A549 (cell line): ENCODE measurements around the gene TRMU. TPM values are rescaled to one million over a fixed set of nuclear protein-coding genes. Genes with fewer than 3 reads are reported as not detected.

Experiments
- ATAC-seq, 2 experiments: fragments of 200-7000 bp in 1 of 2; fragments of >200 bp in 1 of 2; cut with Nextera tagmentation in 1 of 2; cut with Tn5 transposase in 1 of 2; 3 replicates each; pipeline versions ENCODE4 v1.8.0 to v1.9.1; 2018 to 2020; ENCODE audit warnings: mild to moderate bottlenecking in 1 of 2, moderate library complexity in 1 of 2
- CTCF ChIA-PET: fragments of 300-600 bp; sonication (Branson Sonifier 250); formaldehyde crosslinking; extraction: SDS; loops from one replicate; lab custom pipeline; 2021; ENCODE audit warnings: antibody characterized with exemption, inconsistent platforms; lab: Yijun Ruan, JAX
- POLR2A ChIA-PET: fragments of 350-600 bp; formaldehyde crosslinking; extraction: SDS; loops from one replicate; lab custom pipeline; 2021; ENCODE audit warnings: antibody characterized with exemption, inconsistent platforms; lab: Yijun Ruan, JAX
- DNase-seq, 2 experiments: peaks; one replicate each; pipeline versions ENCODE4 v3.0.0 to v3.0.0-alpha.2; 2011 to 2016; ENCODE audit warnings: low read depth in 1 of 2, low spot score in 1 of 2
- FAIRE-seq: peaks from 2 replicates; lab custom pipeline; 2011; peaks lifted over from hg19 to GRCh38; lab: Jason Lieb, UNC
- H3K27ac ChIP-seq, 2 experiments: fragments of >200 bp; sonication (Bioruptor Twin); formaldehyde crosslinking; 3 replicates each; pipeline ENCODE4 v1.5.1; 2016 to 2017
- H3K4me1 ChIP-seq: fragments of >200 bp; sonication (Bioruptor Twin); formaldehyde crosslinking; 3 replicates; pipeline ENCODE4 v1.6.1; 2016
- H3K4me2 ChIP-seq: fragments of >200 bp; sonication (Bioruptor Twin); formaldehyde crosslinking; 3 replicates; pipeline ENCODE4 v1.6.1; 2016
- H3K4me3 ChIP-seq: fragments of >200 bp; sonication (Bioruptor Twin); formaldehyde crosslinking; 3 replicates; pipeline ENCODE4 v1.5.1; 2016
- H3K9me3 ChIP-seq: fragments of >200 bp; sonication (Bioruptor Twin); formaldehyde crosslinking; 3 replicates; pipeline ENCODE4 v1.6.1; 2016
- BHLHE40 ChIP-seq: IDR thresholded peaks from 2 replicates; pipeline ENCODE4 v1.6.1; 2012; ENCODE audit warnings: low read depth, low read length, inconsistent platforms
- E2F6 ChIP-seq: IDR thresholded peaks from 2 replicates; pipeline ENCODE4 v1.6.1; 2012; ENCODE audit warnings: low read depth, borderline replicate concordance
- EHMT2 ChIP-seq: fragments of 200-600 bp; sonication (generic); IDR thresholded peaks from 2 replicates; pipeline ENCODE4 v1.6.1; 2016; ENCODE audit warnings: antibody characterized with exemption, low read depth, mild to moderate bottlenecking, moderate library complexity
- ESRRA ChIP-seq: fragments of 150-350 bp; IDR thresholded peaks from 2 replicates; pipeline ENCODE4 v1.6.1; 2014; ENCODE audit warnings: mild to moderate bottlenecking, low read length, borderline replicate concordance
- FOSL2 ChIP-seq, 2 experiments: fragments of 450-650 bp in 1 of 2; fragments of >200 bp in 1 of 2; sonication (Bioruptor Twin) in 1 of 2; formaldehyde crosslinking; IDR thresholded peaks; 2 replicates each; pipeline versions ENCODE4 v1.5.0 to v1.6.1; 2016 to 2020; ENCODE audit warnings: mild to moderate bottlenecking in 1 of 2, moderate library complexity in 1 of 2
- GATA3 ChIP-seq: IDR thresholded peaks from 2 replicates; pipeline ENCODE4 v1.6.1; 2012; ENCODE audit warnings: borderline replicate concordance
- HOXB13 ChIP-seq: fragments of 250-450 bp; sonication (Bioruptor Pico); IDR thresholded peaks from 2 replicates; pipeline ENCODE4 v1.5.0; 2020; ENCODE audit warnings: low read depth, mild to moderate bottlenecking, moderate library complexity
- JUN ChIP-seq, 2 experiments: fragments of >200 bp; sonication (Bioruptor Twin); formaldehyde crosslinking; IDR thresholded peaks; 2 replicates in 1 of 2; 3 replicates in 1 of 2; pipeline ENCODE4 v1.6.1; 2016 to 2017
- KDM1A ChIP-seq: fragments of 200-600 bp; sonication (generic); IDR thresholded peaks from 2 replicates; pipeline ENCODE4 v1.6.1; 2016; ENCODE audit warnings: low read depth, mild to moderate bottlenecking
- KDM5A ChIP-seq: fragments of 200-600 bp; sonication (generic); IDR thresholded peaks from 2 replicates; pipeline ENCODE4 v1.6.1; 2016; ENCODE audit warnings: antibody characterized with exemption, mild to moderate bottlenecking
- MAFK ChIP-seq: fragments of 450-650 bp; IDR thresholded peaks from 2 replicates; pipeline ENCODE4 v1.6.1; 2014; ENCODE audit not compliant: partially characterized antibody
- MAX ChIP-seq: IDR thresholded peaks from 2 replicates; pipeline ENCODE4 v1.6.1; 2012
- NPAS2 ChIP-seq: fragments of 250-450 bp; sonication (Bioruptor Pico); IDR thresholded peaks from 2 replicates; pipeline ENCODE4 v1.8.0; 2022; ENCODE audit warnings: mild to moderate bottlenecking, moderate library complexity, borderline replicate concordance
- NR3C1 ChIP-seq: fragments of >200 bp; sonication (Bioruptor Twin); formaldehyde crosslinking; IDR thresholded peaks from 3 replicates; pipeline ENCODE4 v1.6.1; 2017
- RARB ChIP-seq: fragments of 250-450 bp; sonication (Bioruptor Pico); IDR thresholded peaks from 2 replicates; pipeline ENCODE4 v1.8.0; 2021; ENCODE audit warnings: mild to moderate bottlenecking, moderate library complexity
- RCOR1 ChIP-seq: fragments of 150-350 bp; IDR thresholded peaks from 2 replicates; pipeline ENCODE4 v1.6.1; 2014; ENCODE audit warnings: antibody characterized with exemption, low read length, low read depth
- RFX5 ChIP-seq: fragments of 450-650 bp; IDR thresholded peaks from 2 replicates; pipeline ENCODE4 v1.7.1; 2014; ENCODE audit warnings: antibody characterized with exemption, mild to moderate bottlenecking, moderate library complexity
- RNF2 ChIP-seq: fragments of 200-600 bp; sonication (generic); IDR thresholded peaks from 2 replicates; pipeline ENCODE4 v1.6.1; 2016; ENCODE audit warnings: low read depth, mild to moderate bottlenecking, antibody characterized with exemption, moderate library complexity, borderline replicate concordance
- SMC3 ChIP-seq: fragments of >200 bp; sonication (Bioruptor Twin); formaldehyde crosslinking; IDR thresholded peaks from 3 replicates; pipeline ENCODE4 v1.6.1; 2018; ENCODE audit warnings: inconsistent platforms
- SREBF2 ChIP-seq: fragments of 450-650 bp; IDR thresholded peaks from 2 replicates; pipeline ENCODE4 v1.6.1; 2014; ENCODE audit warnings: mild to moderate bottlenecking, moderate library complexity
- TFCP2L1 ChIP-seq: fragments of 250-450 bp; sonication (Bioruptor Pico); IDR thresholded peaks from 2 replicates; pipeline ENCODE4 v1.5.0; 2021; ENCODE audit warnings: mild to moderate bottlenecking
- ZC3H11A ChIP-seq: fragments of 450-650 bp; IDR thresholded peaks from 2 replicates; pipeline ENCODE4 v1.6.1; 2014; ENCODE audit warnings: antibody characterized with exemption, mild to moderate bottlenecking
- ZFP36 ChIP-seq: fragments of 450-650 bp; IDR thresholded peaks from 2 replicates; pipeline ENCODE4 v1.6.1; 2014; ENCODE audit warnings: borderline replicate concordance; ENCODE audit not compliant: partially characterized antibody
- ZSCAN20 ChIP-seq: fragments of 250-450 bp; sonication (Bioruptor Pico); IDR thresholded peaks from 2 replicates; pipeline ENCODE4 v1.8.0; 2022; ENCODE audit warnings: mild to moderate bottlenecking, moderate library complexity
- WGBS: methylation state at CpG from one replicate; pipeline ENCODE4 v1.1.6; 2017; ENCODE audit errors: missing lambda C conversion rate; 5-methylcytosine and 5-hydroxymethylcytosine counted together
- polyA plus RNA-seq, 4 experiments: library from polyadenylated mRNA; depleted of rRNA in 3 of 4; stranded (reverse); fragments of >200 nt; fragmentation: RNase III in 1 of 4; extraction: RNeasy Plus Mini Kit Qiagen cat#74134 plus additional on column Dnase treatment in 1 of 4; gene quantifications; 2 replicates in 3 of 4; 3 replicates in 1 of 4; pipeline ENCODE4 v1.2.3, GENCODE V29; 2011 to 2017
- TF ChIP-seq, protein P1 (sequence below): fragments of >200 bp; sonication (Bioruptor Twin); formaldehyde crosslinking; IDR thresholded peaks from 3 replicates; pipeline ENCODE4 v1.6.1; 2016
- TF ChIP-seq, protein P2 (sequence below): fragments of 150-350 bp; IDR thresholded peaks from 2 replicates; pipeline ENCODE4 v1.6.1; 2014; ENCODE audit warnings: low read depth, mild to moderate bottlenecking, low read length

Gene TRMU
- polyA plus RNA-seq, 2 of the 4 experiments (the other 2 are of a cell fraction) = 33.4 to 44.1 TPM

DNA sequence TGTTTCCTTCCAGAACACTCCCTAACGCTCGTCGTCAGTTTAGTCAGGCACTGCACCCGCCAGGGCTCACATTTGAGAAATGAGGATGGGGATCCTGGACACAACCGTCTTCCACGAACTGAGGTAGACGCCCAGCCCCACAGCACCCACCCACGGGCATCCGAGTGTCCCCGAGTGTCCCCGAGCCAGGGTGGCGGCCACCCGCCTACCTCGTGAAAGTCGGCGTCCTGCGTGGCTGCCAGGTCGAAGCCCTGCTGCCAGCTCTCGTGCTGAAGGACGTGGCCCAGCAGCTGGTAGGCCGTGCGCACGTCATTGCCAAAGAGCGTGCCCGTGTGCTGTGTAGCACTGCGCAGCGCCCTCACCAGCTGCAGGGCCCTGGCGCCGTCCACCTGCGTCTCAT is 53.6 kb downstream of the TRMU start (continued):
- TF ChIP-seq RNF2 (no peak), KDM1A (no peak), BHLHE40 (no peak), RFX5 (no peak)

GRCh38 chr22:46390105-46390651 is 54.7 kb downstream of the TRMU start:
- TF ChIP-seq ZFP36 = no peak
- no peak for TF ChIP-seq GATA3
- TF ChIP-seq KDM5A = no peak
- TF ChIP-seq RNF2 = no peak
- TF ChIP-seq SREBF2 = no peak
- no peak for TF ChIP-seq ZC3H11A
- no peak for TF ChIP-seq RFX5
- TF ChIP-seq, protein P1, sequence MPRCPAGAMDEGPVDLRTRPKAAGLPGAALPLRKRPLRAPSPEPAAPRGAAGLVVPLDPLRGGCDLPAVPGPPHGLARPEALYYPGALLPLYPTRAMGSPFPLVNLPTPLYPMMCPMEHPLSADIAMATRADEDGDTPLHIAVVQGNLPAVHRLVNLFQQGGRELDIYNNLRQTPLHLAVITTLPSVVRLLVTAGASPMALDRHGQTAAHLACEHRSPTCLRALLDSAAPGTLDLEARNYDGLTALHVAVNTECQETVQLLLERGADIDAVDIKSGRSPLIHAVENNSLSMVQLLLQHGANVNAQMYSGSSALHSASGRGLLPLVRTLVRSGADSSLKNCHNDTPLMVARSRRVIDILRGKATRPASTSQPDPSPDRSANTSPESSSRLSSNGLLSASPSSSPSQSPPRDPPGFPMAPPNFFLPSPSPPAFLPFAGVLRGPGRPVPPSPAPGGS = no peak
- TF ChIP-seq TFCP2L1 (CRISPR knock-in tag) = no peak
- TF ChIP-seq EHMT2 = no peak
- TF ChIP-seq ZSCAN20 (CRISPR knock-in tag) = no peak
- no peak for TF ChIP-seq HOXB13 (CRISPR knock-in tag)
- no peak for TF ChIP-seq BHLHE40
- no peak for TF ChIP-seq NPAS2 (CRISPR knock-in tag)
- no peak for TF ChIP-seq MAFK
- 92% methylated on average over 13 of the region's 20 CpGs for WGBS
- H3K9me3 ChIP-seq = no peaks in the 10 kb centered on the region
- no peak overlapping the region for H3K4me2 ChIP-seq
- DNase-seq (no peak), ATAC-seq (no peak), FAIRE-seq (no peak)
- H3K4me3 ChIP-seq = no peak overlapping the region
- POLR2A ChIA-PET = no interaction called here
- no peaks in the 10 kb centered on the region for H3K4me1 ChIP-seq
- H3K27ac ChIP-seq = no peak overlapping the region
- CTCF ChIA-PET = interaction anchor here (3.5 to 5.0 kb wide), 2 partner anchors 23 to 152 kb away, joined by 11 to 18 read pairs; no protein-coding TSS in a partner anchor

DNA sequence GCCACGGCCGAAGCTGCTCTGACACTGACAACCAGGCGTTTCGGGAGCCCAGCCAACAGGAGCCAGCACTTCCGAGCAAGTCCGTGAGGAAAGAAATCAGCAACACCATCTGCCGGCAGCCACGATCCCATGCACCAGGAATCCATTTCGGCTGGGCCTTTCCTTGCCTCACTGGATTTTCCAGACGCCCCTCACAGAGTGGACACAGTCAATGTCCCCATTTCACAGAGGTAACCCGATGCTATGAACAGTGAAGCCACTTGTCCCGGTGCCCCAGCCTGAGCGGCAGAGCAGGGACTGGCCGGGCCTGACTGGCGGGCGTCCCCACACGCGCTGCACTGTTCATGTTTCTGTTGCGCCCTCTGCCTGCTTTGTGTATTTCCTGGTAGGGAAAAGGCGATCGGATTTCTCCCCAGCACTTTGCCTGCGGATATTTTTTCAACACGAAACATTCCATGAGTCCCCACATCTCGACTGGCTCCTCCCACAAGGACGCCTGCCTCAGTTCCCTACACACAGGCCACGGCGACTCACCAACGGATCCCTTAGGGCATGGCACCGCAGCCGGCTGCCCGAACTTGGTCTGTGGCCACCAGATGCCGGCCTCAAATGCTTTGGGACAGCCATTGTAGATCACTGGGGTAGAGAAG is 55.3 kb downstream of the TRMU start:
- POLR2A ChIA-PET = no interaction called here
- no peak for FAIRE-seq
- no peak overlapping the region for H3K4me2 ChIP-seq
- H3K4me3 ChIP-seq = no peak overlapping the region
- H3K4me1 ChIP-seq = no peaks in the 10 kb centered on the region
- no peak overlapping the region for H3K27ac ChIP-seq
- CTCF ChIA-PET = interaction anchor here (5.0 kb wide), 1 partner anchor 24 kb away, joined by 18 read pairs; no protein-coding TSS in a partner anchor
- H3K9me3 ChIP-seq = no peaks in the 10 kb centered on the region
- DNase-seq = no peak
- WGBS = 86% methylated on average over 29 of the region's 32 CpGs
- ATAC-seq = no peak
- no peak for TF ChIP-seq RNF2
- TF ChIP-seq RCOR1 = no peak
- TF ChIP-seq MAX = no peak
- TF ChIP-seq SREBF2 = no peak
- TF ChIP-seq SMC3 = no peak
- TF ChIP-seq JUN (IDR thresholded peaks at IDR 0.05) = no peak
- no peak for TF ChIP-seq ESRRA
- no peak for TF ChIP-seq NR3C1
- TF ChIP-seq E2F6 = no peak
- TF ChIP-seq, protein P2, sequence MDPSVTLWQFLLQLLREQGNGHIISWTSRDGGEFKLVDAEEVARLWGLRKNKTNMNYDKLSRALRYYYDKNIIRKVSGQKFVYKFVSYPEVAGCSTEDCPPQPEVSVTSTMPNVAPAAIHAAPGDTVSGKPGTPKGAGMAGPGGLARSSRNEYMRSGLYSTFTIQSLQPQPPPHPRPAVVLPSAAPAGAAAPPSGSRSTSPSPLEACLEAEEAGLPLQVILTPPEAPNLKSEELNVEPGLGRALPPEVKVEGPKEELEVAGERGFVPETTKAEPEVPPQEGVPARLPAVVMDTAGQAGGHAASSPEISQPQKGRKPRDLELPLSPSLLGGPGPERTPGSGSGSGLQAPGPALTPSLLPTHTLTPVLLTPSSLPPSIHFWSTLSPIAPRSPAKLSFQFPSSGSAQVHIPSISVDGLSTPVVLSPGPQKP = no peak
- TF ChIP-seq ZC3H11A = no peak
- no peak for TF ChIP-seq FOSL2 (IDR thresholded peaks at IDR 0.05)
- TF ChIP-seq FOSL2 (CRISPR knock-in tag; IDR thresholded peaks at IDR 0.05) = no peak
- TF ChIP-seq RARB = no peak
- no peak for TF ChIP-seq HOXB13 (CRISPR knock-in tag)
